ENCODE data around the gene TIAL1. TPM values are rescaled to one million over a fixed set of nuclear protein-coding genes. Genes with fewer than 3 reads are reported as not detected.
A peak's percentile ranks its signal among the peaks of the same experiment; 100 is the strongest.
"Not testable (repeated sequence)": the region's sequence is repeated elsewhere in the genome, so short reads cannot be mapped to it uniquely, and the experiment has no call there.

The TIAL1 gene
- total RNA-seq, 1 donor from 2014 or later = 184 TPM

- Mint-ChIP-seq H3K36me3 (ENCODE audit: low read depth, unreplicated experiment) (peaks cover 3% of the 10 kb centered on the region), H3K4me1 (ENCODE audit: unreplicated experiment) (peaks cover 31% of the 10 kb centered on the region), H3K4me3 (ENCODE audit: unreplicated experiment) (peak overlapping the region; percentile 67), H3K27me3 (ENCODE audit: unreplicated experiment) (no peaks in the 10 kb centered on the region), H3K9me3 (ENCODE audit: unreplicated experiment) (no peaks in the 10 kb centered on the region), H3K27ac (ENCODE audit: unreplicated experiment) (peak overlapping the region; percentile 95)
- no peak for TF ChIP-seq CTCF (IDR thresholded peaks at IDR 0.05; ENCODE audit: unreplicated experiment)
- DNase-seq (ENCODE audit: low spot score) = peak; percentile 25
Measured at GRCh38 chr10:119620241-119621077, 23.7 kb upstream of the TIAL1 start.

- not testable (repeated sequence) for H3K36me3 Mint-ChIP-seq (ENCODE audit: low read depth, unreplicated experiment); DNase-seq (ENCODE audit: low spot score); H3K4me3 Mint-ChIP-seq (ENCODE audit: unreplicated experiment); H3K27me3 Mint-ChIP-seq (ENCODE audit: unreplicated experiment); H3K9me3 Mint-ChIP-seq (ENCODE audit: unreplicated experiment)
- H3K27ac Mint-ChIP-seq (ENCODE audit: unreplicated experiment) = peak overlapping the region; percentile 18
- H3K4me1 Mint-ChIP-seq (ENCODE audit: unreplicated experiment) = peaks cover 31% of the 10 kb centered on the region
Measured at GRCh38 chr10:119619811-119620210, 23.0 kb upstream of the TIAL1 start.

- no peak overlapping the region for H3K4me3 Mint-ChIP-seq (ENCODE audit: unreplicated experiment)
- no peaks in the 10 kb centered on the region for H3K9me3 Mint-ChIP-seq (ENCODE audit: unreplicated experiment)
- H3K36me3 Mint-ChIP-seq (ENCODE audit: low read depth, unreplicated experiment) = peaks cover 3% of the 10 kb centered on the region
- peaks cover 31% of the 10 kb centered on the region for H3K4me1 Mint-ChIP-seq (ENCODE audit: unreplicated experiment)
- H3K27me3 Mint-ChIP-seq (ENCODE audit: unreplicated experiment) = no peaks in the 10 kb centered on the region
- no peak for DNase-seq (ENCODE audit: low spot score)
- peak overlapping the region; percentile 18 for H3K27ac Mint-ChIP-seq (ENCODE audit: unreplicated experiment)
- no peak for TF ChIP-seq CTCF (IDR thresholded peaks at IDR 0.05; ENCODE audit: unreplicated experiment)
Measured at GRCh38 chr10:119619215-119619614, 22.5 kb upstream of the TIAL1 start.

- H3K4me1 Mint-ChIP-seq (ENCODE audit: unreplicated experiment) = peaks cover 31% of the 10 kb centered on the region
- peak; percentile 14 for DNase-seq (ENCODE audit: low spot score)
- H3K4me3 Mint-ChIP-seq (ENCODE audit: unreplicated experiment) = no peak overlapping the region
- no peaks in the 10 kb centered on the region for H3K9me3 Mint-ChIP-seq (ENCODE audit: unreplicated experiment)
- TF ChIP-seq CTCF (IDR thresholded peaks at IDR 0.05; ENCODE audit: unreplicated experiment) = no peak
- H3K36me3 Mint-ChIP-seq (ENCODE audit: low read depth, unreplicated experiment) = peaks cover 3% of the 10 kb centered on the region
- H3K27ac Mint-ChIP-seq (ENCODE audit: unreplicated experiment) = no peak overlapping the region
- no peaks in the 10 kb centered on the region for H3K27me3 Mint-ChIP-seq (ENCODE audit: unreplicated experiment)
Measured at GRCh38 chr10:119616882-119617570, 20.3 kb upstream of the TIAL1 start.

GRCh38 chr10:119614686-119615085 is 17.9 kb upstream of the TIAL1 start:
- no peaks in the 10 kb centered on the region for H3K36me3 Mint-ChIP-seq (ENCODE audit: low read depth, unreplicated experiment)
- H3K27ac Mint-ChIP-seq (ENCODE audit: unreplicated experiment) = no peak overlapping the region
- no peak for DNase-seq (ENCODE audit: low spot score)
- H3K27me3 Mint-ChIP-seq (ENCODE audit: unreplicated experiment) = no peaks in the 10 kb centered on the region
- H3K4me3 Mint-ChIP-seq (ENCODE audit: unreplicated experiment) = no peak overlapping the region
- peaks cover 14% of the 10 kb centered on the region for H3K4me1 Mint-ChIP-seq (ENCODE audit: unreplicated experiment)
- TF ChIP-seq CTCF (IDR thresholded peaks at IDR 0.05; ENCODE audit: unreplicated experiment) = no peak
- H3K9me3 Mint-ChIP-seq (ENCODE audit: unreplicated experiment) = no peaks in the 10 kb centered on the region

Data from endothelial cell (in vitro differentiated cells).